ENCODE data around the gene HAND1.

Gene HAND1

GRCh38 chr5:154474396-154475334, 3.4 kb downstream of the HAND1 start:
- Histone ChIP-seq H3K4ac (ENCODE audit: low read depth, low read length) (peak overlapping the region; percentile 85), H3K14ac (ENCODE audit: low read length) (peak overlapping the region; percentile 77), H3K4me3 (ENCODE audit: low read depth, low read length) (peak overlapping the region; percentile 97), H4K12ac (ENCODE audit: low read depth, low read length) (peak overlapping the region; percentile 56), H3K4me1 (ENCODE audit: control insufficient read depth in 1 of 2, insufficient read depth in 2 of 2, low read length in 2 of 2) (peaks cover 2% of the 10 kb centered on the region in 2 experiments), H3K36me3 (ENCODE audit: control insufficient read depth in 1 of 2, insufficient read depth in 2 of 2, low read length in 2 of 2) (peaks cover 49 to 52% of the 10 kb centered on the region in 2 experiments), H3K18ac (ENCODE audit: low read length) (peak overlapping the region; percentile 82), H3K79me2 (ENCODE audit: control insufficient read depth, insufficient read depth, low read length, poor library complexity) (peaks cover 51% of the 10 kb centered on the region), H3K27me3 (ENCODE audit: insufficient read depth, low read length) (no peaks in the 10 kb centered on the region), H2BK12ac (ENCODE audit: low read length) (peak overlapping the region; percentile 16), H2BK120ac (ENCODE audit: insufficient read depth, low read length, poor library complexity) (peak overlapping the region; percentile 14), H3K9ac (ENCODE audit: low read length) (peak overlapping the region; percentile 98), H4K91ac (ENCODE audit: low read depth, low read length) (no peak overlapping the region), H4K8ac (ENCODE audit: low read depth, low read length) (peak overlapping the region; percentile 65), H2BK5ac (ENCODE audit: low read depth, low read length, poor library complexity) (peak overlapping the region; percentile 85), H3K79me1 (ENCODE audit: low read length) (peaks cover 66% of the 10 kb centered on the region), H2AFZ (ENCODE audit: insufficient read depth, low read length, poor library complexity) (no peak overlapping the region), H3K4me2 (ENCODE audit: low read length) (peak overlapping the region; percentile 62), H3K9me3 (ENCODE audit: insufficient read depth, low read depth, low read length) (no peaks in the 10 kb centered on the region), H2AK5ac (ENCODE audit: low read length) (no peak overlapping the region), H3K23ac (ENCODE audit: low read length) (no peak overlapping the region), H3K27ac (ENCODE audit: low read depth, low read length) (peak overlapping the region; percentile 92)
- no peak for DNase-seq
- no CpG with 5 or more reads among the region's 17 CpGs for WGBS (ENCODE audit: extremely low coverage, insufficient coverage, insufficient read length)

- peak overlapping the region; percentile 45 for H4K91ac ChIP-seq (ENCODE audit: low read depth, low read length)
- peak overlapping the region; percentile 26 for H2BK120ac ChIP-seq (ENCODE audit: insufficient read depth, low read length, poor library complexity)
- peaks cover 2% of the 10 kb centered on the region in 2 experiments for H3K4me1 ChIP-seq (ENCODE audit: control insufficient read depth in 1 of 2, insufficient read depth in 2 of 2, low read length in 2 of 2)
- peak overlapping the region; percentile 23 for H2BK12ac ChIP-seq (ENCODE audit: low read length)
- no peak overlapping the region for H2AK5ac ChIP-seq (ENCODE audit: low read length)
- no peak overlapping the region for H3K23ac ChIP-seq (ENCODE audit: low read length)
- peak overlapping the region; percentile 34 for H3K4ac ChIP-seq (ENCODE audit: low read depth, low read length)
- H3K4me2 ChIP-seq (ENCODE audit: low read length), result peak overlapping the region; percentile 62
- peak overlapping the region; percentile 43 for H2AFZ ChIP-seq (ENCODE audit: insufficient read depth, low read length, poor library complexity)
- H3K79me1 ChIP-seq (ENCODE audit: low read length), result peaks cover 57% of the 10 kb centered on the region
- H3K36me3 ChIP-seq (ENCODE audit: control insufficient read depth in 1 of 2, insufficient read depth in 2 of 2, low read length in 2 of 2), result peaks cover 49% of the 10 kb centered on the region in 2 experiments
- H3K18ac ChIP-seq (ENCODE audit: low read length), result peak overlapping the region; percentile 53
- peak overlapping the region; percentile 68 for H4K12ac ChIP-seq (ENCODE audit: low read depth, low read length)
- peak overlapping the region; percentile 58 for H3K4me3 ChIP-seq (ENCODE audit: low read depth, low read length)
- H3K9ac ChIP-seq (ENCODE audit: low read length), result peak overlapping the region; percentile 89
- H2BK5ac ChIP-seq (ENCODE audit: low read depth, low read length, poor library complexity), result peak overlapping the region; percentile 84
- DNase-seq, result no peak
- H3K27ac ChIP-seq (ENCODE audit: low read depth, low read length), result peak overlapping the region; percentile 92
- no peaks in the 10 kb centered on the region for H3K9me3 ChIP-seq (ENCODE audit: insufficient read depth, low read depth, low read length)
- H3K14ac ChIP-seq (ENCODE audit: low read length), result peak overlapping the region; percentile 91
- no peaks in the 10 kb centered on the region for H3K27me3 ChIP-seq (ENCODE audit: insufficient read depth, low read length)
- peak overlapping the region; percentile 85 for H4K8ac ChIP-seq (ENCODE audit: low read depth, low read length)
- H3K79me2 ChIP-seq (ENCODE audit: control insufficient read depth, insufficient read depth, low read length, poor library complexity), result peaks cover 42% of the 10 kb centered on the region
- WGBS (ENCODE audit: extremely low coverage, insufficient coverage, insufficient read length), result no CpG with 5 or more reads among the region's 40 CpGs
Observed at GRCh38 chr5:154473581-154474283, 4.3 kb downstream of the HAND1 start.

DNA sequence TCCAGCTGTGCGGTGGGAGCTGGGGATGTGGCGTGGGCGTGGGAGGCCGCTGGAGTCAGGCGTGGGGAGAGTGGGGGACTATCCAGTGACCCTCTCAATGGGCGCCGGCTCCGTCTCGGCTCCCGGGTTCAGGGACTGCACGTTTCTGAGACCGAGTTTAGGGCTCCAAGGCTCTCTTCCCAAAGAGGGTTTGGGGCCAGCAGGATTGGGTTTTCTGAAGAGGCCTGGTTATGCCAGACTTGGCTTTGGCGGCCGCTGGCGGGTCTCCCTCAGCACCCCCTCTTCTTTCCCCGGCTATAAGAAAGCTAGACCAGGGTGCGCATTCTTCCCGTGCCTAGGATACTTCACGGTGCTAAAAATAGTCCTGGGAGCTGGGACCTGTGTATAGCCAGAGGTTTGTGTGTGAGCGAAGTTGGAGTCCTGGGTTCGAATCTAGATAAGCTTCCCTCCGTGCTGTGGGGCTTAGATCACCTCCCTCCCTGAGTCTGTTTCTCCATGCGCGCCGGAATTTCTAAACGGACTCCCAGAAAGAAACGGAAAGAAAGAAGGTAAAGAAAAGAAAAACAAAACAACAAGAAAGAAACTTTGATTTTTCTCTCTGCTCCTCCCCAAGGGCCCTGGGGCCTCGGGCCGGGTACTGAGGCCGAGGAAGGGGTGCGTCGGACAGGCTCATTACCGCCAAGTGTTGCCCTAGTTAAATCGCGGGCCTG, 5.0 kb downstream of the HAND1 start:
- peak overlapping the region; percentile 92 for H3K27ac ChIP-seq (ENCODE audit: low read depth, low read length)
- no peak overlapping the region for H3K4me3 ChIP-seq (ENCODE audit: low read depth, low read length)
- peak overlapping the region; percentile 27 for H2BK12ac ChIP-seq (ENCODE audit: low read length)
- peaks cover 3 to 4% of the 10 kb centered on the region in 2 experiments for H3K4me1 ChIP-seq (ENCODE audit: control insufficient read depth in 1 of 2, insufficient read depth in 2 of 2, low read length in 2 of 2)
- H3K36me3 ChIP-seq (ENCODE audit: control insufficient read depth in 1 of 2, insufficient read depth in 2 of 2, low read length in 2 of 2), result peaks cover 49% of the 10 kb centered on the region in 2 experiments
- peak overlapping the region; percentile 45 for H4K91ac ChIP-seq (ENCODE audit: low read depth, low read length)
- no peak overlapping the region for H3K23ac ChIP-seq (ENCODE audit: low read length)
- DNase-seq, result no peak
- WGBS (ENCODE audit: extremely low coverage, insufficient coverage, insufficient read length), result no CpG with 5 or more reads among the region's 35 CpGs
- H4K12ac ChIP-seq (ENCODE audit: low read depth, low read length), result no peak overlapping the region
- peaks cover 41% of the 10 kb centered on the region for H3K79me2 ChIP-seq (ENCODE audit: control insufficient read depth, insufficient read depth, low read length, poor library complexity)
- peak overlapping the region; percentile 34 for H3K4ac ChIP-seq (ENCODE audit: low read depth, low read length)
- peak overlapping the region; percentile 89 for H3K9ac ChIP-seq (ENCODE audit: low read length)
- no peaks in the 10 kb centered on the region for H3K9me3 ChIP-seq (ENCODE audit: insufficient read depth, low read depth, low read length)
- H3K27me3 ChIP-seq (ENCODE audit: insufficient read depth, low read length), result no peaks in the 10 kb centered on the region
- H2AFZ ChIP-seq (ENCODE audit: insufficient read depth, low read length, poor library complexity), result no peak overlapping the region
- H3K4me2 ChIP-seq (ENCODE audit: low read length), result peak overlapping the region; percentile 62
- H2AK5ac ChIP-seq (ENCODE audit: low read length), result no peak overlapping the region
- H2BK120ac ChIP-seq (ENCODE audit: insufficient read depth, low read length, poor library complexity), result peak overlapping the region; percentile 26
- peak overlapping the region; percentile 84 for H2BK5ac ChIP-seq (ENCODE audit: low read depth, low read length, poor library complexity)
- peak overlapping the region; percentile 85 for H4K8ac ChIP-seq (ENCODE audit: low read depth, low read length)
- H3K79me1 ChIP-seq (ENCODE audit: low read length), result peaks cover 55% of the 10 kb centered on the region
- peak overlapping the region; percentile 60 for H3K18ac ChIP-seq (ENCODE audit: low read length)
- H3K14ac ChIP-seq (ENCODE audit: low read length), result peak overlapping the region; percentile 91

Data from trophoblast cell (in vitro differentiated cells and primary cell).